Cerebellar cortex (tissue), 1 donor: ENCODE results near the gene ACTMAP.
"Not testable (repeated sequence)": the region's sequence is repeated elsewhere in the genome, so short reads cannot be mapped to it uniquely, and the experiment has no call there.

ENCODE experiments used
- DNase-seq: peaks from one replicate; pipeline ENCODE4 v3.0.0-alpha.2; 2015; ENCODE audit warnings: low spot score

The ACTMAP gene

GRCh38 chr19:40743926-40744325, 6.4 kb downstream of the ACTMAP start:
- no peak for DNase-seq

GRCh38 chr19:40742886-40743285, 7.4 kb downstream of the ACTMAP start:
- DNase-seq, result no peak

- DNase-seq, result no peak
These were observed 7.8 kb downstream of the ACTMAP start for GRCh38 chr19:40742477-40742876.

GRCh38 chr19:40741527-40742390, 8.5 kb downstream of the ACTMAP start:
- DNase-seq, result peak; percentile 32

- DNase-seq, result peak; percentile 37
These were observed 9.5 kb downstream of the ACTMAP start for GRCh38 chr19:40740747-40741146.

- DNase-seq, result no peak
These were observed 10.2 kb downstream of the ACTMAP start for GRCh38 chr19:40739871-40740703.

GRCh38 chr19:40739030-40739839, 11.0 kb downstream of the ACTMAP start:
- DNase-seq, result no peak

- DNase-seq, result no peak
These were observed 13.1 kb downstream of the ACTMAP start for GRCh38 chr19:40737102-40737644.

- no peak for DNase-seq
These were observed 13.6 kb downstream of the ACTMAP start for GRCh38 chr19:40736661-40737060.

GRCh38 chr19:40735013-40735771, 15.1 kb downstream of the ACTMAP start:
- DNase-seq, result no peak

GRCh38 chr19:40733149-40733548, 17.1 kb downstream of the ACTMAP start:
- DNase-seq, result no peak

GRCh38 chr19:40732304-40732703, 18.0 kb downstream of the ACTMAP start:
- DNase-seq, result not testable (repeated sequence)

- DNase-seq, result not testable (repeated sequence)
These were observed 20.2 kb downstream of the ACTMAP start for GRCh38 chr19:40730065-40730464.

- DNase-seq, result no peak
These were observed 24.0 kb downstream of the ACTMAP start for GRCh38 chr19:40726279-40726678.

- no peak for DNase-seq
These were observed 25.4 kb downstream of the ACTMAP start for GRCh38 chr19:40724855-40725254.

- DNase-seq, result no peak
These were observed 26.0 kb downstream of the ACTMAP start for GRCh38 chr19:40724315-40724714.

GRCh38 chr19:40723661-40724254, 26.5 kb downstream of the ACTMAP start:
- no peak for DNase-seq

- DNase-seq, result no peak
These were observed 28.2 kb downstream of the ACTMAP start for GRCh38 chr19:40721936-40722661.

GRCh38 chr19:40721140-40721486, 29.2 kb downstream of the ACTMAP start:
- DNase-seq, result no peak

GRCh38 chr19:40719414-40719894, 30.8 kb downstream of the ACTMAP start:
- no peak for DNase-seq
